ENCODE data around the gene STARD8. TPM values are rescaled to one million over a fixed set of nuclear protein-coding genes. Genes with fewer than 3 reads are reported as not detected.

Gene STARD8
- total RNA-seq, 1 donor from 2014 or later = 14.0 TPM

GRCh38 chrX:68631336-68631735 is 16.1 kb upstream of the STARD8 start:
- H3K9me3 ChIP-seq = no peaks in the 10 kb centered on the region
- no peaks in the 10 kb centered on the region for H3K36me3 ChIP-seq
- intact Hi-C loops (cut with DNase I) = no loop called here
- no peak overlapping the region for H3K4me3 ChIP-seq
- no peaks in the 10 kb centered on the region for H3K4me1 ChIP-seq
- TF ChIP-seq POLR2AphosphoS5 (IDR thresholded peaks at IDR 0.05; ENCODE audit: insufficient read depth in 1 of 2, low read depth in 1 of 2) = no peak
- TF ChIP-seq POLR2A (IDR thresholded peaks at IDR 0.05) = no peak
- TF ChIP-seq, protein P1, sequence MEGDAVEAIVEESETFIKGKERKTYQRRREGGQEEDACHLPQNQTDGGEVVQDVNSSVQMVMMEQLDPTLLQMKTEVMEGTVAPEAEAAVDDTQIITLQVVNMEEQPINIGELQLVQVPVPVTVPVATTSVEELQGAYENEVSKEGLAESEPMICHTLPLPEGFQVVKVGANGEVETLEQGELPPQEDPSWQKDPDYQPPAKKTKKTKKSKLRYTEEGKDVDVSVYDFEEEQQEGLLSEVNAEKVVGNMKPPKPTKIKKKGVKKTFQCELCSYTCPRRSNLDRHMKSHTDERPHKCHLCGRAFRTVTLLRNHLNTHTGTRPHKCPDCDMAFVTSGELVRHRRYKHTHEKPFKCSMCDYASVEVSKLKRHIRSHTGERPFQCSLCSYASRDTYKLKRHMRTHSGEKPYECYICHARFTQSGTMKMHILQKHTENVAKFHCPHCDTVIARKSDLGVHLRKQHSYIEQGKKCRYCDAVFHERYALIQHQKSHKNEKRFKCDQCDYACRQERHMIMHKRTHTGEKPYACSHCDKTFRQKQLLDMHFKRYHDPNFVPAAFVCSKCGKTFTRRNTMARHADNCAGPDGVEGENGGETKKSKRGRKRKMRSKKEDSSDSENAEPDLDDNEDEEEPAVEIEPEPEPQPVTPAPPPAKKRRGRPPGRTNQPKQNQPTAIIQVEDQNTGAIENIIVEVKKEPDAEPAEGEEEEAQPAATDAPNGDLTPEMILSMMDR (IDR thresholded peaks at IDR 0.05) = no peak
- H3K27me3 ChIP-seq = no peaks in the 10 kb centered on the region
- DNase-seq (ENCODE audit: extremely low spot score in 2 of 2) = no peak
- no peak overlapping the region for H3K27ac ChIP-seq

DNA sequence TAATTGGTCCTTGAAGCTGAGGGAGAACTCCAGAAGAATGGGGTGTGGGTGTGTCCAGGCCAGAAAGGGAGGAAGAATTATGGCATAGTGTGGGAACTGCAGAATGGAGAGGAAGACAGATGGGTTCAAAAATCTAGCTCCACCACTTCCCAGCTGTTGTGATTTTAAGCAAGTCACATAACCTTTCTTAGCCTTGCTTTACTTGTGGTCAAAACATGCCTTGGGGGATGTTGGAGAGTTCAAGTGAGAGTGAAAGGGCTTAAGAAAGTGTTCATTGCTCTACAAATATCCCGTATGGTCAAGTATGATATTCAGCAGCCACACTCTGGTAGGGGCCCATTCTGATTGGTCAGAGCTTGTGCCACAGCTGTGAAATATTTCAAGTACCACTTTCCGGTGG is 15.0 kb upstream of the STARD8 start:
- no peak for TF ChIP-seq POLR2A (IDR thresholded peaks at IDR 0.05)
- TF ChIP-seq, protein P1 (IDR thresholded peaks at IDR 0.05) = no peak
- no peak for TF ChIP-seq POLR2AphosphoS5 (IDR thresholded peaks at IDR 0.05; ENCODE audit: insufficient read depth in 1 of 2, low read depth in 1 of 2)
- no peak overlapping the region for H3K27ac ChIP-seq
- no peaks in the 10 kb centered on the region for H3K9me3 ChIP-seq
- H3K4me3 ChIP-seq = no peak overlapping the region
- no peaks in the 10 kb centered on the region for H3K36me3 ChIP-seq
- H3K27me3 ChIP-seq = no peaks in the 10 kb centered on the region
- DNase-seq (ENCODE audit: extremely low spot score in 2 of 2) = no peak
- H3K4me1 ChIP-seq = no peaks in the 10 kb centered on the region
- intact Hi-C loops (cut with DNase I) = no loop called here

DNA sequence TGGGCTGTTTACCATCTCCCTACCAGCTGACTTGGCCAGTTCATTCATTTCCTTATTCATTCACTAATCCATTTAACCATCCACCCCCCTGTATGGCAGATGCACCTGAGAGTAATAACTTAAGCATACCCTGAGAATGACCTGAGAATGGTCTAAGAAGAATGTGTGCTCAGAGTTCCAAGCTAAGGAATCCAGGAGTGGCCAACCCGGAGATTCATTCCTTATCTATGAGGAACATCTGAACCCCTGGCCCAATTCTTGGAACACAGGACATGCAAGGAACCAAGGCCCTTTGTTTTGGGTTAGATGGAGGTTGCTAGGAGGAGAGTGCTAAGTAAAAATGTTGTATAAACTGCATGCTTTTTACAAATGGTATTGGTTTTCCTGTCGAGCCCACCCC is 13.5 kb upstream of the STARD8 start:
- Histone ChIP-seq H3K4me3 (no peak overlapping the region), H3K27ac (no peak overlapping the region), H3K36me3 (no peaks in the 10 kb centered on the region), H3K27me3 (no peaks in the 10 kb centered on the region), H3K9me3 (no peaks in the 10 kb centered on the region), H3K4me1 (no peaks in the 10 kb centered on the region)
- no peak for DNase-seq (ENCODE audit: extremely low spot score in 2 of 2)
- intact Hi-C loops (cut with DNase I) = no loop called here
- TF ChIP-seq POLR2AphosphoS5 (IDR thresholded peaks at IDR 0.05; ENCODE audit: insufficient read depth in 1 of 2, low read depth in 1 of 2) (no peak), POLR2A (IDR thresholded peaks at IDR 0.05) (no peak)
- TF ChIP-seq, protein P1 (IDR thresholded peaks at IDR 0.05) = no peak

DNA sequence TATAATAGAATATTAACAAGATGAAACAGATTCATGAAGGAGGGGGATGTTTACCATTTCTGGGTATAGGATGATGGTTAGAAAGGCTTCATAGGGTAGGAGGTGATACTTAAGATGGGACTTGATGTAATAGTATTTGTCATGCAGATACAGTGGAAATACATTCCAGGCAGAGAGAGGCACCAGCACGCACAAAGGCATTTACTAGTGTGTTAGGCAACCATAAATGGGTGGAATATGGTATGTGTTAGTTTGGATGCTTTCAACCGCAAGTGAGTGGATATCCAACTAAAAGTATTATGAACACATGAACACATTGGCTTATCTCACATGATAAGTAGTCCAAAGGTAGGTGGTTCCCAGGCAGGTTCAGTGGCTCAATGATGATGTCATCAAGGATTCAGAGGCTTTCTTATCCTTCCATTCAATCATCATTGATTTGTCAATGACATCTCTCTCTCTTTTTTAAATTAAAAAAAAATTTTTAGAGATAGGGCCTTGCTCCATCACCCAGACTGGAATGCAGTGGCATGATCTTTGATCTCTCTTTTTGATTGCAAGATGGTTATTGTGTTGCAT is 12.7 kb upstream of the STARD8 start:
- H3K36me3 ChIP-seq = no peaks in the 10 kb centered on the region
- intact Hi-C loops (cut with DNase I) = no loop called here
- TF ChIP-seq, protein P1 (IDR thresholded peaks at IDR 0.05) = no peak
- no peak for TF ChIP-seq POLR2AphosphoS5 (IDR thresholded peaks at IDR 0.05; ENCODE audit: insufficient read depth in 1 of 2, low read depth in 1 of 2)
- no peak for TF ChIP-seq POLR2A (IDR thresholded peaks at IDR 0.05)
- no peak overlapping the region for H3K4me3 ChIP-seq
- H3K9me3 ChIP-seq = no peaks in the 10 kb centered on the region
- H3K4me1 ChIP-seq = no peaks in the 10 kb centered on the region
- H3K27ac ChIP-seq = no peak overlapping the region
- H3K27me3 ChIP-seq = no peaks in the 10 kb centered on the region
- DNase-seq (ENCODE audit: extremely low spot score in 2 of 2) = no peak

- Histone ChIP-seq H3K36me3 (no peaks in the 10 kb centered on the region), H3K4me1 (no peaks in the 10 kb centered on the region), H3K4me3 (no peak overlapping the region), H3K27ac (no peak overlapping the region), H3K27me3 (no peaks in the 10 kb centered on the region), H3K9me3 (no peaks in the 10 kb centered on the region)
- DNase-seq (ENCODE audit: extremely low spot score in 2 of 2) = no peak
- TF ChIP-seq POLR2A (IDR thresholded peaks at IDR 0.05) = no peak
- no peak for TF ChIP-seq POLR2AphosphoS5 (IDR thresholded peaks at IDR 0.05; ENCODE audit: insufficient read depth in 1 of 2, low read depth in 1 of 2)
- TF ChIP-seq, protein P1 (IDR thresholded peaks at IDR 0.05) = no peak
- intact Hi-C loops (cut with DNase I) = no loop called here
These were observed 6.8 kb upstream of the STARD8 start for GRCh38 chrX:68640661-68641060.

All from vagina (tissue), 2 donors.